NCI-H1048 (cell line): ENCODE data around the gene RIOX2.
A peak's percentile ranks its signal among the peaks of the same experiment; 100 is the strongest.

Experiments used
- DNase-seq: peaks from one replicate; lab custom pipeline; 2025; lab: John Stamatoyannopoulos, UW

RIOX2 gene

GRCh38 chr3:97990624-97991292 lies 18.5 kb upstream of the RIOX2 start:
- no peak for DNase-seq

GRCh38 chr3:97988784-97989568 lies 16.7 kb upstream of the RIOX2 start:
- DNase-seq: no peak

GRCh38 chr3:97987306-97987705 lies 15.1 kb upstream of the RIOX2 start:
- DNase-seq: no peak

- no peak for DNase-seq
Observed at GRCh38 chr3:97983933-97984491, 11.8 kb upstream of the RIOX2 start.

- DNase-seq: no peak
Observed at GRCh38 chr3:97981886-97982285, 9.7 kb upstream of the RIOX2 start.

GRCh38 chr3:97979610-97980009 lies 7.4 kb upstream of the RIOX2 start:
- DNase-seq: no peak

GRCh38 chr3:97975466-97975865 lies 3.2 kb upstream of the RIOX2 start:
- DNase-seq: no peak

GRCh38 chr3:97974996-97975395 lies 2.8 kb upstream of the RIOX2 start:
- DNase-seq: no peak

GRCh38 chr3:97972976-97973375 lies 745 bp upstream of the RIOX2 start:
- DNase-seq: no peak

- DNase-seq: peak; percentile 23
Observed at GRCh38 chr3:97970956-97971620, 1.1 kb downstream of the RIOX2 start.

GRCh38 chr3:97970156-97970555 lies 2.1 kb downstream of the RIOX2 start:
- no peak for DNase-seq

GRCh38 chr3:97969541-97969940 lies 2.7 kb downstream of the RIOX2 start:
- no peak for DNase-seq

- DNase-seq: no peak
Observed at GRCh38 chr3:97968376-97968775, 3.9 kb downstream of the RIOX2 start.

GRCh38 chr3:97967966-97968365 lies 4.3 kb downstream of the RIOX2 start:
- DNase-seq: no peak

- no peak for DNase-seq
Observed at GRCh38 chr3:97960993-97961766, 11.1 kb downstream of the RIOX2 start.

GRCh38 chr3:97960551-97960950 lies 11.7 kb downstream of the RIOX2 start:
- no peak for DNase-seq

GRCh38 chr3:97959872-97960271 lies 12.4 kb downstream of the RIOX2 start:
- DNase-seq: no peak

- DNase-seq: no peak
Observed at GRCh38 chr3:97958796-97959195, 13.4 kb downstream of the RIOX2 start.

GRCh38 chr3:97958396-97958795 lies 13.8 kb downstream of the RIOX2 start:
- DNase-seq: no peak

GRCh38 chr3:97957617-97958311 lies 14.5 kb downstream of the RIOX2 start:
- DNase-seq: no peak

- DNase-seq: no peak
Observed at GRCh38 chr3:97956051-97956450, 16.2 kb downstream of the RIOX2 start.
